CD4-positive, alpha-beta T cell (primary cell): ENCODE measurements around the gene DENND4A. TPM values are rescaled to one million over a fixed set of nuclear protein-coding genes. Genes with fewer than 3 reads are reported as not detected.

ENCODE experiments used
- ATAC-seq: fragments of 200-7000 bp; cut with Tn5 transposase; one replicate; pipeline ENCODE4 v1.10.0; 2022; ENCODE audit warnings: mild to moderate bottlenecking; ENCODE audit not compliant: poor library complexity
- CTCF ChIA-PET: fragments of 350-600 bp; sonication (Branson Sonifier 250); formaldehyde crosslinking; loops from one replicate; lab custom pipeline; 2021; ENCODE audit warnings: antibody characterized with exemption, inconsistent platforms; lab: Charles Lee
- POLR2A ChIA-PET: fragments of 350-600 bp; sonication (Branson Sonifier 250); formaldehyde crosslinking; loops from one replicate; lab custom pipeline; 2021; ENCODE audit warnings: antibody characterized with exemption, inconsistent platforms; lab: Charles Lee
- DNase-seq, 14 experiments: peaks; one replicate each; pipeline ENCODE4 v3.0.0-alpha.2; 2013 to 2020; ENCODE audit warnings: mixed read lengths in 2 of 14
- H3K27ac ChIP-seq, 2 donors: one replicate each; pipeline versions ENCODE4 v1.5.1 to v1.7.0; 2013; ENCODE audit warnings: low read length in 2 of 2, low read depth in 1 of 2, mild to moderate bottlenecking in 1 of 2
- H3K27me3 ChIP-seq, 2 experiments: 1 replicate in 1 of 2; 2 replicates in 1 of 2; pipeline versions ENCODE4 v1.6.1 to v1.7.0; 2013; ENCODE audit warnings: low read length in 2 of 2, control low read depth in 1 of 2, mild to moderate bottlenecking in 1 of 2, moderate library complexity in 1 of 2; ENCODE audit not compliant: insufficient read depth in 2 of 2, control insufficient read depth in 1 of 2
- H3K36me3 ChIP-seq: one replicate; pipeline ENCODE4 v1.6.1; 2013; ENCODE audit warnings: low read length, control low read depth; ENCODE audit not compliant: insufficient read depth
- H3K4me1 ChIP-seq: one replicate; pipeline ENCODE4 v1.6.1; 2013; ENCODE audit warnings: low read length, control low read depth; ENCODE audit not compliant: insufficient read depth
- H3K4me3 ChIP-seq: one replicate; pipeline ENCODE4 v1.5.1; 2013; ENCODE audit warnings: mild to moderate bottlenecking, low read length, moderate library complexity
- H3K9me3 ChIP-seq, 2 experiments: 1 replicate in 1 of 2; 2 replicates in 1 of 2; pipeline versions ENCODE4 v1.6.1 to v1.7.0; 2013; ENCODE audit warnings: low read length in 2 of 2, mild to moderate bottlenecking in 2 of 2, control low read depth in 1 of 2, moderate library complexity in 1 of 2; ENCODE audit not compliant: control insufficient read depth in 1 of 2, insufficient read depth in 1 of 2
- H3K27ac Mint-ChIP-seq: one replicate; pipeline ENCODE4 v1.8.0; 2020; ENCODE audit warnings: mixed read lengths
- H3K27me3 Mint-ChIP-seq: one replicate; pipeline ENCODE4 v1.8.0; 2021; ENCODE audit warnings: mixed read lengths
- H3K36me3 Mint-ChIP-seq: one replicate; pipeline ENCODE4 v1.8.0; 2021; ENCODE audit warnings: low read depth, mixed read lengths
- H3K4me1 Mint-ChIP-seq: one replicate; pipeline ENCODE4 v1.8.0; 2021; ENCODE audit warnings: low read depth, mixed read lengths
- H3K4me3 Mint-ChIP-seq: one replicate; pipeline ENCODE4 v1.8.0; 2020; ENCODE audit warnings: mild to moderate bottlenecking, mixed read lengths
- H3K9me3 Mint-ChIP-seq: one replicate; pipeline ENCODE4 v1.8.0; 2020; ENCODE audit warnings: mixed read lengths
- CTCF ChIP-seq: fragments of 200-600 bp; IDR thresholded peaks from one replicate; pipeline ENCODE4 v1.8.0; 2022; ENCODE audit warnings: antibody characterized with exemption, mild to moderate bottlenecking
- intact Hi-C, 2 experiments: fragments of 100-400 bp; cut with DNase I in 1 of 2; cut with micrococcal nuclease in 1 of 2; formaldehyde crosslinking; loops; one replicate each; pipeline versions ENCODE4 v1.15.1 to v1.9.0; 2023 to 2025; cut with DNase I, micrococcal nuclease
- total RNA-seq, 174 experiments: library from RNA in 2 of 174; stranded (reverse) in 2 of 174; gene quantifications; one replicate each; pipeline ENCODE4 v1.2.3 and lab custom pipeline; 2021 to 2026

The DENND4A gene
- total RNA-seq, 2 experiments from 2014 or later: 64.1 to 69.6 TPM

DNA sequence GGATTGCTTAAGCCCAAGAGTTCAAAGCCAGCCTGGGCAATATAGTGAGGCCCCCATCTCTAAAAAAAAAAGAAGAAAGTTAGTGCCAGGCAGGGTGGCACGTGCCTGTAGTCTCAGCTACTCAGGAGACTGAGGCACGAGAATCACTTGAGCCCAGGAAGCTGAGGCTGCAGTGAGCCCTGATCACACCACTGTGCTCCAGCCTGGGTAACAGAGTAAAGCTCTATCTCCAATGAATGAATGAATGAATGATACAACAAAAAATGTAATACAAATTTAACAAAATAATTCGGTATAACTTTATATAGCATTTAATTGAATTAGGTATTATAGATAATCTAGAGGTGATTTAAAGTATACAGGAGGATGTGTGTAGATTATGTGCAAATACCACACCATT is 29.7 kb downstream of the DENND4A start:
- intact Hi-C loops: no loop called here
- ChIA-PET POLR2A (no interaction called here), CTCF (no interaction called here)
- no peak for DNase-seq
- Mint-ChIP-seq H3K4me3 (no peak overlapping the region), H3K27me3 (no peaks in the 10 kb centered on the region), H3K9me3 (no peaks in the 10 kb centered on the region), H3K36me3 (peaks cover 32% of the 10 kb centered on the region), H3K4me1 (peaks cover 39% of the 10 kb centered on the region), H3K27ac (no peak overlapping the region)
- Histone ChIP-seq H3K27me3 (no peaks in the 10 kb centered on the region), H3K27ac (no peak overlapping the region), H3K4me1 (peaks cover 15% of the 10 kb centered on the region), H3K4me3 (no peak overlapping the region), H3K36me3 (peaks cover 17% of the 10 kb centered on the region), H3K9me3 (no peaks in the 10 kb centered on the region)
- no peak for ATAC-seq
- TF ChIP-seq CTCF: no peak

- H3K36me3 Mint-ChIP-seq: peaks cover 33% of the 10 kb centered on the region
- Histone ChIP-seq H3K4me3 (no peak overlapping the region), H3K27ac (peak overlapping the region in 1 of 2 donors; percentile 20), H3K4me1 (peaks cover 15% of the 10 kb centered on the region), H3K9me3 (no peaks in the 10 kb centered on the region), H3K27me3 (no peaks in the 10 kb centered on the region), H3K36me3 (peaks cover 22% of the 10 kb centered on the region)
- ATAC-seq (no peak), DNase-seq (peak in 1 of 14 experiments; percentile 48)
- ChIA-PET POLR2A (interaction anchor here (1.2 kb wide), 1 partner anchor 8 kb away, joined by 3 read pairs; no protein-coding TSS in a partner anchor), CTCF (interaction anchor here (0.6 to 1.5 kb wide), 3 partner anchors 17 to 110 kb away, joined by 3 to 5 read pairs (median 3); no protein-coding TSS in a partner anchor)
- H3K27ac Mint-ChIP-seq: peak overlapping the region; percentile 59
- no peaks in the 10 kb centered on the region for H3K27me3 Mint-ChIP-seq
- intact Hi-C loops: no loop called here
- H3K4me3 Mint-ChIP-seq: no peak overlapping the region
- peaks cover 29% of the 10 kb centered on the region for H3K4me1 Mint-ChIP-seq
- TF ChIP-seq CTCF: no peak
- no peaks in the 10 kb centered on the region for H3K9me3 Mint-ChIP-seq
These were observed 30.7 kb downstream of the DENND4A start for GRCh38 chr15:65761210-65761926.

DNA sequence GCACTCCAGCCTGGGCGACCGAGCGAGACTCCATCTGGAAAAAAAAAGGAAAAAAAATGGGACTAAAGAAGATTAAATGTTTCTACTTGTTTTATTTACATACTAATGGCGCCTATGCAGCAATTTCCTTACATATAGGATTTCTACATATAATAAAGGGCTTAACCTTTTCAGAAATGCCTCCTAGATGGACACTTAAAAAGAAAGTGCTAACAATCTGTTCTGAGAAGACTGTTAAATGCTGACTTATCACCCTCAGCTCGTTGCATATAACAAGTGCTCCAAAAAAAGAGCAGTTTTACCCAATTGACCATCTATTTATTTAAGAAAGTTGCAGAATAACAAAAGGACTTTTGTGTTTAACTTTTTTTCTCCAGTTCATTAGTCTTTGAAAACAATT is 32.7 kb downstream of the DENND4A start:
- Mint-ChIP-seq H3K4me1 (peaks cover 29% of the 10 kb centered on the region), H3K9me3 (no peaks in the 10 kb centered on the region), H3K27me3 (no peaks in the 10 kb centered on the region), H3K36me3 (peaks cover 48% of the 10 kb centered on the region), H3K4me3 (no peak overlapping the region), H3K27ac (no peak overlapping the region)
- ATAC-seq (no peak), DNase-seq (no peak)
- no peaks in the 10 kb centered on the region for H3K9me3 ChIP-seq
- H3K4me3 ChIP-seq: no peak overlapping the region
- ChIA-PET CTCF (interaction anchor here (1.4 kb wide), 1 partner anchor 32 kb away, joined by 4 read pairs; the partner anchor contains the start of gene DENND4A), POLR2A (interaction anchor here (1.1 kb wide), 1 partner anchor 31 kb away, joined by 3 read pairs; no protein-coding TSS in a partner anchor)
- intact Hi-C loops: loop anchor here in 1 of 2 experiments (5.0 kb wide), 1 partner anchor 68 kb away; no protein-coding TSS in a partner anchor
- peaks cover 15% of the 10 kb centered on the region for H3K4me1 ChIP-seq
- TF ChIP-seq CTCF: no peak
- H3K36me3 ChIP-seq: peaks cover 35% of the 10 kb centered on the region
- H3K27me3 ChIP-seq: no peaks in the 10 kb centered on the region
- H3K27ac ChIP-seq: no peak overlapping the region
